DMS 273 (cell line): Measurements from ENCODE around the gene IYD.
"Not testable (repeated sequence)": the region's sequence is repeated elsewhere in the genome, so short reads cannot be mapped to it uniquely, and the experiment has no call there.

Experiments
- DNase-seq: peaks from one replicate; lab custom pipeline; 2025; ENCODE audit not compliant: unreplicated experiment; lab: John Stamatoyannopoulos, UW

Gene IYD

GRCh38 chr6:150349546-150349945, 19.3 kb upstream of the IYD start:
- DNase-seq, result no peak

- DNase-seq, result no peak
Measured at GRCh38 chr6:150352321-150353296, 16.2 kb upstream of the IYD start.

GRCh38 chr6:150353445-150353844, 15.4 kb upstream of the IYD start:
- DNase-seq, result no peak

- DNase-seq, result no peak
Measured at GRCh38 chr6:150354754-150355571, 13.8 kb upstream of the IYD start.

DNA sequence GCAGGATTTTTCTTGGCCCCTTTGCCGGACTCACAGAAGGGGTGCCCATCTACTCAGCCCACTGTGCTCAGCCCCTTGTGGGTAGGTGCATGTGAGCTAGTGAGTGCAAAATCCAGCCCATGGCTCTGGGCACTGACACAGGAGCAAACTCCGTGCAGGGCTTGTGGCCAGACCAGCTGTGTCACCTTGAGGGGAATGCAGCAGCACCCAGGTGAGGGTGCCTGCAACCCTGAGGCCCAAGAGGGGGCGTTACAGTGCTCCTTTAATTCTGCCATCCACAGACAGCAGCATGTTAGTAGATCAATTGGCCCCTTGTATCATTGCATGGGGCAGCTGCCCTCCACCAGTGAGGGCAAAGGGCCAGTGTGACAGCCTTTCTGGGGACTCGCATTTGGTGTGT, 12.9 kb upstream of the IYD start:
- DNase-seq, result no peak

- DNase-seq, result no peak
Measured at GRCh38 chr6:150361876-150362275, 6.9 kb upstream of the IYD start.

DNA sequence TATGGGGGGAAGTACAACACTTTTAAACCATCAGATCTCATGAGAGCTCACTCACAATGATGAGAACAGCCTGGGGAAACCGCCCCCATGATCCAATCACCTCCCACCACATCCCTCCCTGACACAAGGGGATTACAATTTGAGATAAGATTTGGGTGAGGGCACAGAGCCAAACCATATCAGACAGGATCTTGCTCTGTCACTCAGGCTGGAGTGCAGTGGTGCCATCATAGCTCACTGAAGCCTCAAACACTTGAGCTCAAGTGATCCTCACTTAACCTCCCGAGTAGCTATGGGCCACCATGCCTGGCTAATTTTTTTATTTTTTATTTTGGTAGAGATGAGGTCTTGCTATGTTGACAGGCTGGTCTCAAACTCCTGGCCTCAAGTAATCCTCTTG, 5.1 kb upstream of the IYD start:
- no peak for DNase-seq

DNA sequence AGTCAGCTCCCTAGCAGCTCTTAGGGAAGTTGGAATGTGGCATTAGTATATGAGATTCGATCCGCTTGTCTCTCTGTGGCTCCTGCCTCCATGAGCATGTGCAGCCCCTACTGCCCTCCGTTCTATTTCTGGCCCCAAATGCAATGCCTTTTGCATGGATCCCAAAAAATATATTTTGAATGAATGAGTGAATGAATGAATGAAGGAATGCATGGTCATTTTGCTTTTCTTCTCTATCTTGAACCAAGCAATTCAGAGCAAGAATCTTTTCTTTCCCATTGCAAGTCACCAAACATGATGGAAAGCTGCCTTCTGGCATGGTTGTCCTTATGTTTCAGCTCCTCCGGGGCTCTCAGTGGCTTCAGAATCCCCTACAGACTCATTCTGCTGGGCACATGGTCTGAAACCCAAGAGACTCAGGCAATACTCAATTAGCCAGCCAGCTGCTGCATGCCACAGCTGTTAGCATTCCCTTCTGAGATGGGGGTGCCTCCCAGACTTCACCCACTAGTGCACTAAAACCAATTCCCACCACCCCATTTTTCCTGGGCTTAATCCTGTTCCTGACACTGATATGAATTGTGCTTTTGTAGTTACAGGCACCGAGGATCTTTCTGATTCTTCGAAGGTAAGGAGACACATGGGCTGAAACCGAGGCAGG, 2.6 kb upstream of the IYD start:
- peak; percentile 15 for DNase-seq

GRCh38 chr6:150369408-150369807, 596 bp downstream of the IYD start:
- DNase-seq, result no peak

- no peak for DNase-seq
Measured at GRCh38 chr6:150370112-150370511, 1.3 kb downstream of the IYD start.

DNA sequence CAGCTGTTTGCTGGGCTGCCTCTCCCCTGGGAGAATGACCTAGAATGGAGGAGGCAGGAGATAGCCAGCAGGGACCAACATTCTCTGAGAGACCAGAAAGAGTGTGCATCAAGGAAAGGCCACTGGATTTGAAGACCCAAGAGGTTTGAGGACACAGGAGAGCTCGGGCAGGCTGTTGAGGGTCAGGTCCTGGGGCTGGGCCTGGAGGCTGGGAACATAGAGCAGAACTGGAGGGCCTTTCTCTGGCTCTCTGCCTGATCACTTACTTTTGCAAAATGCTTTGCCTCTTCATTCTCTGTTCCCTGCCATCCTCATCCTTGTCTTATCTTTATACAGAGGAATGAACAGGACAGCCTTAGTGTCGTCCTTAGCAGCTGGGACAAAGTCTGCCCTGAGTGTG, 2.5 kb downstream of the IYD start:
- no peak for DNase-seq

- no peak for DNase-seq
Measured at GRCh38 chr6:150372051-150372450, 3.2 kb downstream of the IYD start.

DNA sequence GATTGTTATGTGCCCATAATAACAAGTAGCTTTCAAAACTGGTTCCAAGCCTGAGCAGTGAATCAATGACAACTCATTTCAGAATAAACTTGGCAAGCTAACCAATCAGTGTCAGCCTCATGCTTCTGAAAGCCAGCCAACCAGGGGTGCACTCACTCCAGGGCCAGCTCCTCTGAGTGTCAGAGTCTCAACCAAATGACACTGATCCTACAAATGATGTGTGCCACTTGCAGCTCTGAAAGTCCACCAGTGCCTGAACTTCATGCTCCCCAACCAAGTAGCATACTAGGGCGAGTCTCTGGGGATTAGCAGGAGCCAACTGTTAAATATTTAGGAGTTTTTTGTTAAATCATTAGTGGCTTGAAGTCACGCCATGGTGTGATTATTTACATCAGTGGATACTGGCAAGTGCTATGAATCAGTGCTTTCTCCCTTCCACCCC, 4.5 kb downstream of the IYD start:
- peak; percentile 14 for DNase-seq

GRCh38 chr6:150374346-150374745, 5.5 kb downstream of the IYD start:
- not testable (repeated sequence) for DNase-seq

DNA sequence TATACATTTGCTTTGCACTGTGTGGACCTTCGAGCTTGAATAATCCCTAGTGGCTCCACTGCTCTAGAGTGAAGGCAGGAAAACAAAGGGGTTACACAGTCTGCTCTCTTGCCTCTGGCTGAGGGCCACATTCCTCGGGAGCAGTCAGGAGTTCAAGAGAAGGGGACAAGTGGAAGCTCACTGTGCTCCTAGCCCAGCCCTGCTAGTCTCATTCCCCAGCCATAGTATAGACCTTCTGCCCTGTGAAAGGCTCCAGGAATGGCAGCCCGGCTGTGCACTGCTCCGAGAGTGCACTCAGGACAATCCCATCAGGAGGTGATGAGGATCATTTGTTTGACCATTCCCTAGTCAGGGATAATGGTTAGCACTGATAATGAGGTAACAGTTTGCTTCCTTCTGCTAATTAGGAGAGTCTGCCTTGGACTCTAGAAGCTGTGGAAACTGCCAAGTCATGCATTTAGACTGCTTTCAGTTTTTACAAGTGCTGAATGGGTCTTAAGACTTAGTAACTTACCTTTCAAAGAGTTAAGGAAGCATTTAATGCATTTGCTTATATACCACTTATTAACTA, 8.5 kb downstream of the IYD start:
- no peak for DNase-seq

DNA sequence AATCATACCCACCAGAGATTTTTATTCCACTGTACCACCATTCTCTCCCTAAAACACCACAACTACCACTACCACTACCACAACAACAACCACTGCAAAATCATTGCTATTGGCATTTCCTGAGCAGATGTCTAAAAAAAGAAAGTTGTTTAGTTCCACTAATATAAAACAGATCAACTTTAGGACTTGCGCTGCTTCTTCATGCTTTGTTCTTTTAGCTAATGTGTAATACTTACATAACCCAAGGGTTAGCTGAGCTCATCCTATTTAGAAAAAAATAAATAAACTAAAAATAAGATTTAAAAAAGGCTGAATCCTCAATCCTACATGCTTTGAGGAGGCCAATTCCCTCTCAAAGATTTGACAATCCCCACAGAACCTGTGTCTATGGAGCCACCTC, 11.4 kb downstream of the IYD start:
- no peak for DNase-seq

GRCh38 chr6:150382171-150382570, 13.4 kb downstream of the IYD start:
- no peak for DNase-seq

- no peak for DNase-seq
Measured at GRCh38 chr6:150391414-150391813, 22.6 kb downstream of the IYD start.

GRCh38 chr6:150391890-150392289, 23.1 kb downstream of the IYD start:
- no peak for DNase-seq

DNA sequence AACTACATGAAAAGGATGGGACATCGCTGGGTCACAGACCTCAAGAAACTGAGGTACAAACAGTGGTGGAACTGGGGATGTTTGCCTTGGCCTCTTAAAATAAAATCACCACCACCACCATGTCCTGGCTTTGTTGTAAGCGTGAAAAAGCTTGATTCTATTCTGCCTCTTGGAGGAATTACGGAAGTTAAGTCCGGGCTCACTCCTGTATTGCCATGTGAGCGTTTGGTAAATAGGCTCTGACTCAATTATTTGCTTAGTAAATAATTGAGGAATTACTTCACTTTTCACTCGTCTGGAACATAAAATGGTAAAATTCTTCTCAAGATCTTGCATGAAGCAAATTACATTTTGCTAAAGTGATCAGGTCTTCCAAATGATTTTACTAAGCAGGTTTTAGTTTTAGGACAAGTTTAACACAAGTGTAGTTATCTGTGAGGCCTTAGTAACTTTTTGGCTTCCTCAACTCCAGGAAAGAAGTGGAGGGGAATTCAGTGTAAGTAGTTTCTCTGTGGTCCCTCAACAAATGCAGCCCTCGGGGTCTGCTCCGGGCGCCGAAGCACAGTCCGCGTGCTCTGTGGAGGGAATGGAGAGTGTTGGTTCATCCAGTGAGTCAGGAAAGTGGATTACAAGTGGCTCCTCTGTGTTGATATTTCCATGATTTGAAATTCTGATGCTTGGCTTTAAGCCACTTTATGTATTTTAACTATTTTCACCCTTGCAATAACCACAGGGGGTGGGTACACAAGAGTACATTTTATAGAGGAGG, 23.8 kb downstream of the IYD start:
- DNase-seq, result no peak
